HG02763 (cell line): Measurements from ENCODE around the gene SLC30A3.

Source experiments
- ATAC-seq: cut with Tn5 transposase; IDR thresholded peaks from one replicate; pipeline ENCODE4 v1.9.1; 2021; ENCODE audit warnings: mild to moderate bottlenecking, moderate library complexity; ENCODE audit not compliant: unreplicated experiment

The SLC30A3 gene

GRCh38 chr2:27236136-27236535 is 26.7 kb downstream of the SLC30A3 start:
- no peak for ATAC-seq

GRCh38 chr2:27233341-27233740 is 29.5 kb downstream of the SLC30A3 start:
- ATAC-seq = no peak

- no peak for ATAC-seq
These were observed 30.9 kb downstream of the SLC30A3 start for GRCh38 chr2:27231921-27232320.

GRCh38 chr2:27227501-27227900 is 35.3 kb downstream of the SLC30A3 start:
- no peak for ATAC-seq

- ATAC-seq = no peak
These were observed 37.3 kb downstream of the SLC30A3 start for GRCh38 chr2:27225526-27225925.

- ATAC-seq = no peak
These were observed 39.4 kb downstream of the SLC30A3 start for GRCh38 chr2:27223416-27223815.

GRCh38 chr2:27222407-27222806 is 40.4 kb downstream of the SLC30A3 start:
- ATAC-seq = no peak

GRCh38 chr2:27221166-27221565 is 41.7 kb downstream of the SLC30A3 start:
- no peak for ATAC-seq

GRCh38 chr2:27220091-27220490 is 42.8 kb downstream of the SLC30A3 start:
- no peak for ATAC-seq

GRCh38 chr2:27219091-27219490 is 43.8 kb downstream of the SLC30A3 start:
- ATAC-seq = no peak

GRCh38 chr2:27218614-27219013 is 44.2 kb downstream of the SLC30A3 start:
- ATAC-seq = no peak

- ATAC-seq = peak; percentile 76
These were observed 45.4 kb downstream of the SLC30A3 start, which contains the start of gene CAD for GRCh38 chr2:27217173-27218121. Gene CAD, plus strand, starts transcription at chr2:27217369. Its CDS starts 183 bp downstream, at chr2:27217552.

GRCh38 chr2:27216416-27217137 is 46.3 kb downstream of the SLC30A3 start:
- ATAC-seq = no peak

GRCh38 chr2:27214941-27215340 is 47.9 kb downstream of the SLC30A3 start:
- ATAC-seq = no peak

- no peak for ATAC-seq
These were observed 50.0 kb downstream of the SLC30A3 start for GRCh38 chr2:27212626-27213471.

- peak; percentile 81 for ATAC-seq
These were observed 50.8 kb downstream of the SLC30A3 start, which contains the start of the genes ATRAID and SLC5A6 for GRCh38 chr2:27211943-27212625. Gene ATRAID, plus strand, starts transcription at chr2:27212041. Its CDS starts 328 bp downstream, at chr2:27212369. Gene SLC5A6, minus strand, starts transcription at chr2:27212268. Its CDS starts 4,618 bp downstream, at chr2:27207650.

- ATAC-seq = peak; percentile 70
These were observed 51.5 kb downstream of the SLC30A3 start for GRCh38 chr2:27211241-27211942.

GRCh38 chr2:27209621-27210401 is 53.0 kb downstream of the SLC30A3 start:
- no peak for ATAC-seq
